IgD-negative memory B cell (primary cell): ENCODE results near the gene SH2D3C. TPM values are rescaled to one million over a fixed set of nuclear protein-coding genes. Genes with fewer than 3 reads are reported as not detected.
A peak's percentile ranks its signal among the peaks of the same experiment; 100 is the strongest.

ENCODE experiments used
- H3K27ac Mint-ChIP-seq, 3 donors: one replicate each; pipeline ENCODE4 v1.8.0; 2020 to 2022; ENCODE audit warnings: mild to moderate bottlenecking in 3 of 3, mixed read lengths in 3 of 3, moderate library complexity in 1 of 3
- H3K27me3 Mint-ChIP-seq: one replicate; pipeline ENCODE4 v1.8.0; 2021; ENCODE audit warnings: mixed read lengths
- H3K36me3 Mint-ChIP-seq: one replicate; pipeline ENCODE4 v1.8.0; 2020; ENCODE audit warnings: mild to moderate bottlenecking, mixed read lengths
- H3K4me1 Mint-ChIP-seq, 3 donors: one replicate each; pipeline ENCODE4 v1.8.0; 2020 to 2022; ENCODE audit warnings: mixed read lengths in 3 of 3, mild to moderate bottlenecking in 1 of 3
- H3K4me3 Mint-ChIP-seq, 4 donors: one replicate each; pipeline ENCODE4 v1.8.0; 2020 to 2022; ENCODE audit warnings: mild to moderate bottlenecking in 4 of 4, mixed read lengths in 4 of 4, moderate library complexity in 3 of 4
- H3K9me3 Mint-ChIP-seq, 3 donors: one replicate each; pipeline ENCODE4 v1.8.0; 2020 to 2021; ENCODE audit warnings: mixed read lengths in 3 of 3, mild to moderate bottlenecking in 1 of 3
- polyA plus RNA-seq: library from polyadenylated mRNA; unstranded; fragments of 300-500 nt; fragmentation: Illumina TruSeq; gene quantifications from one replicate; pipeline ENCODE4 v1.2.3, GENCODE V29; 2021

SH2D3C gene
- 76.1 TPM for polyA plus RNA-seq

- Mint-ChIP-seq H3K36me3 (no peaks in the 10 kb centered on the region), H3K27me3 (no peaks in the 10 kb centered on the region), H3K9me3 (no peaks in the 10 kb centered on the region), H3K4me3 (peak within 1 kb of the TSS; percentile 93 to 100 (median 97)), H3K27ac (peak within 1 kb of the TSS; percentile 95 to 98 (median 98)), H3K4me1 (peaks cover 20 to 30% (median 25%) of the 10 kb centered on the region in 3 donors)
Observed at GRCh38 chr9:127778280-127779135, at the start of gene SH2D3C. SH2D3C (minus strand) TSS chr9:127778666; CDS start chr9:127778627, 39 bp downstream.

DNA sequence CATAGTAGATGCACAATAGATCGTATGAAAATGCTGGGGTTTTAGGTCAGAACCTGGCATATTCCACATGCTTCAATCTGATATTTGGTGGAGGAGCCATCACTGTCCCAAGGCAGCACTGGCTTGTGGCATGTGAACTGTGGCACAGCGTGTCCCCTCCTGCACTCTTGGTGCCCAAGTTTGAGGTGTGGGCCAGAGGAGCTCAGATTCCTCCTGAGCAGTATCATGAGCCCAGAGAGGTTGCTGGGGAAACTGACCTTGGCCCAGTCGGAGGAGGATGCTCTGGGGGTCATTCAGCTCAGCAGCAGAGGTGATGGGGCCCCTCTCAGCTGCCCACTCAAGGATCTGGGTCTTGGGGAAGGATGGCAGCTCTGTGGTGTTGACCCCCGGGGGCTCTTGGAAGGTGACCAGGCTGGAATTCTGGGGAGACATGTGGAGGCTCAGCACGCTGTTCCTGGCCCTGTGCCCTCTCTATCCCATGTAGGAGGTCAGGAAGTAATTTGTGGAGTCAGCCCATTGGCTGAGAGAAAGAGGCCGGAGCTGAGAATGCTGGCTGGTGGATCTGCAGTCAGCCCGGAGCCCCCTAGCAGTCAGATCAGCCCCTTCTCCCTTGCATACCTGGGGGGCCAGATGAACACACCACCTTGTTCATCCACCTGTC is 47.9 kb upstream of the SH2D3C start:
- Mint-ChIP-seq H3K27me3 (no peaks in the 10 kb centered on the region), H3K9me3 (no peaks in the 10 kb centered on the region), H3K4me1 (peaks cover 0 to 3% (median 3%) of the 10 kb centered on the region in 3 donors), H3K4me3 (no peak overlapping the region), H3K36me3 (no peaks in the 10 kb centered on the region), H3K27ac (peak overlapping the region in 1 of 3 donors; percentile 81)

DNA sequence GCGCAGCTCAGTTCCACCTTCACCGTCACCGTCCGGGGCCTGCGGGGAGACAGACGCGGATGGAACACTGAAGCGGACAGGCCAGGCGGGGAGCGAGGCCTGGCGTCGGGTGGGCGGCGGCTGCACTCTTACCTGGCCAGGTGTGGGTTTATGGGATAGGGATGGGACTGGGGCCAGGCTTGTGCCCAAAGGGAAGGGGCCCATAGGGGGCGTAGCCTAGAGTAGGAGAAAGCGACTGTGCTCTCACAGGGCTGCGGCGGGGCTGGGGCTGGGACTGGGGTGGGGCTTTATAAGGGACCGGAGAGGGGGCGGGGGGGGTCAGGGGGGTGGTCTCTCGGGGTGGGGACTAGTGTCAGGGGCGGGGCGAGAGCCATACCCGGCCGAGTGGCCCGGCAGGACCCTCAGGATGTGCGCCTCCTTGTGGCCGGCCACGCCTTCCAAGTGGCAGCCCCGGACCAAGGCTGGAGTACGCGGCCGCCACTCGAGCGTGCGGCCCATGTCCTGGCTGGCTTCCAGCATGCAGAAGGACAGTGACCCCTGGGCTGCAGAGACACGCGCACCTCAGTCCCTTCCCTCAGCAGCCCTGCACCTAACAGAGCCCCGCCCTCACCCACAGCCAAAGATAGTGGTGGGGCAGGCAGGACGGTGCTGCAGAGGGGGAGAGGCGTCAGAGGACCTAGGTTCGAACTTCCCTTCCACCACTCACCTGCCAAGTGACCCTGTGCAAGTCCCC is 47.0 kb upstream of the SH2D3C start:
- H3K4me3 Mint-ChIP-seq = no peak overlapping the region
- no peak overlapping the region for H3K27ac Mint-ChIP-seq
- peaks cover 0 to 3% (median 0%) of the 10 kb centered on the region in 3 donors for H3K4me1 Mint-ChIP-seq
- no peaks in the 10 kb centered on the region for H3K9me3 Mint-ChIP-seq
- H3K27me3 Mint-ChIP-seq = no peaks in the 10 kb centered on the region
- H3K36me3 Mint-ChIP-seq = no peaks in the 10 kb centered on the region

DNA sequence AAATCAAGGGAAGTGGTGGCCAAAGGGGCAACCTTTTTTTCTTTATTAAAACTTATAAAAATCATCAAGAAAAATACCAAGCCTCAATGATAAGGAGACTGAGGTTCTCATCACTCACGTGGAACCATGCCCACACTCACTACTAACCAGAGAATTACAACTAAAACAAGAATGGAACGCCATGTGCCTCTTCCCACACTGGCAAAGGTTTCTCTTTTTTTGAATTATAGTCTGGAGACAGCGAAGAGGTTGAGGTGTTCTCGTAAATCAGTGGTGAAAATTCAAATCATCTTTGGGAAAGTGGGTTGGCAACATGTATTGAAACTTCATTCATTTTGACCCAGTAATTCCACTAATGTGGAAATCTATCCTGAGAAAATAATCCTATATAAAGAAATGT is 43.6 kb upstream of the SH2D3C start:
- no peaks in the 10 kb centered on the region for H3K27me3 Mint-ChIP-seq
- peak overlapping the region in 2 of 3 donors; percentile 43 to 63 for H3K27ac Mint-ChIP-seq
- H3K9me3 Mint-ChIP-seq = no peaks in the 10 kb centered on the region
- H3K36me3 Mint-ChIP-seq = no peaks in the 10 kb centered on the region
- H3K4me3 Mint-ChIP-seq = no peak overlapping the region
- H3K4me1 Mint-ChIP-seq = peaks cover 0 to 3% (median 3%) of the 10 kb centered on the region in 3 donors

GRCh38 chr9:127818574-127818973 is 40.1 kb upstream of the SH2D3C start:
- Mint-ChIP-seq H3K4me3 (no peak overlapping the region), H3K36me3 (no peaks in the 10 kb centered on the region), H3K27me3 (no peaks in the 10 kb centered on the region), H3K27ac (peak overlapping the region in 1 of 3 donors; percentile 50), H3K4me1 (peaks cover 0 to 3% (median 0%) of the 10 kb centered on the region in 3 donors), H3K9me3 (no peaks in the 10 kb centered on the region)

GRCh38 chr9:127817881-127818434 is 39.5 kb upstream of the SH2D3C start:
- H3K27me3 Mint-ChIP-seq = no peaks in the 10 kb centered on the region
- H3K36me3 Mint-ChIP-seq = no peaks in the 10 kb centered on the region
- no peak overlapping the region for H3K4me3 Mint-ChIP-seq
- peaks cover 0 to 3% (median 0%) of the 10 kb centered on the region in 3 donors for H3K4me1 Mint-ChIP-seq
- no peak overlapping the region for H3K27ac Mint-ChIP-seq
- no peaks in the 10 kb centered on the region for H3K9me3 Mint-ChIP-seq

DNA sequence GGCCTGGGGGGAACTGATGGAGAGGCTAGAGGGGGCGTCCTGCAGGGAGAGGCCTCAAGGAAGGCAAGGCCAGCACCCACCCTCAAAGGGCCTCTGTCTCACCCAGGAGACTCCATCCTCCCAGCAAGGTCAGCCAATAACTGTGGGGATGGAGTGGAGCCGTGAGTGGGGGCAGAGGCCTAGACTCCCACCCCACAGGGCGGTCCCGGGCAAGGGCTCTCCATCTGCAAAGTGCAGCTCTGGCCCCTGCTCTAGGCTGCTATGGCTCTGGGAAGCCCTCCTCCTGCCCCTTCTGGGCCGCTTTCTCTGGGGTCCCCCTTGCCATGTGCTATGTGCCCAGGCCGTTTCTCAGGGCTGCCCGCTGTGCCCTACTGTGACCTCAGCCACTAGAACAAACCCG is 38.3 kb upstream of the SH2D3C start:
- H3K27me3 Mint-ChIP-seq = no peaks in the 10 kb centered on the region
- H3K36me3 Mint-ChIP-seq = no peaks in the 10 kb centered on the region
- H3K4me1 Mint-ChIP-seq = peaks cover 0 to 3% (median 0%) of the 10 kb centered on the region in 3 donors
- H3K27ac Mint-ChIP-seq = no peak overlapping the region
- H3K9me3 Mint-ChIP-seq = no peaks in the 10 kb centered on the region
- no peak overlapping the region for H3K4me3 Mint-ChIP-seq

GRCh38 chr9:127816362-127816725 is 37.9 kb upstream of the SH2D3C start:
- no peak overlapping the region for H3K4me3 Mint-ChIP-seq
- H3K27ac Mint-ChIP-seq = no peak overlapping the region
- H3K36me3 Mint-ChIP-seq = no peaks in the 10 kb centered on the region

DNA sequence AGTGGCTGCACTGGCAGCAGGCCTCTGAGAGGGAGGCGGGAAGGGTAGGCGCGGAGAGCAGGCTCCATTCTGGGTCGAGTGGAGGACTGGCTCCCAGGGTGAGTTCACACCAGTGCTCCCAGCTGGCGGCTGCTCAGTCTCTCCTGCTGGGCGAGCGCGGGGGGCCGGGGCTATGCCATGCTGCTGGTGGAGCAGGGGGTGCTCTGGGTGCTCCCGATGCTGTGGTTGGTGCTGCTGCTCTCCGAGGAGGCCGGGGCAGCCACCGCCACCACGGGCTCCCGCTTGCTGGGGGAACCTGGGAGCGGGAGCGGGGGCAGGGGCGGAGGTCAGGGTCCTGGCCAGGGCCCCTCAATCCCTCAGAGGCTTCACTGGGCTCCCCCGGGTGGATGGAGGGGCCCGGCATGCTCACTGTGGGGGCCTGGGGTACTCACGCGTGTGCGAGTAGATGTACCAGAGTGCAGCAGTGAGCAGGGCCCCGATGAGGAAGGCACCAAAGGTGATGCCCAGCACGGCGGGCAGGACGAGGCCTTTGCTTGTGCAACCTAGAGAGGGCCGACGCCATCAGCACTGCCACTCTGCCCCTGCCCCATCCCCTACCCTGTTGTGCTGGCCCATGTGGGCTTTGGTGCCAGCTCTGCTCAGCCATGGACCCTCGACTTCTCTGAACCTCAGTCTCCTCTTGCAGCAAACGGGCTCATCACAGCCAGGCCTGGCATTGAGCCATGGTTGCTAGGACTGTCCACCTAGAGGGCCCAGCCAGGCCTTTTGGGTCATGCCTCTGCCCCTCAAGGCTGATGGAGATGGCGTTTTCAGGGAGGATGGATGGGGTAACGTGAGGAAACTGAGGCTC is 37.3 kb upstream of the SH2D3C start:
- Mint-ChIP-seq H3K9me3 (no peaks in the 10 kb centered on the region), H3K27me3 (no peaks in the 10 kb centered on the region), H3K36me3 (no peaks in the 10 kb centered on the region), H3K27ac (no peak overlapping the region), H3K4me1 (peaks cover 0 to 3% (median 0%) of the 10 kb centered on the region in 3 donors), H3K4me3 (no peak overlapping the region)

More at GRCh38 chr9:127816362-127816725, 37.9 kb upstream of the SH2D3C start:
- Mint-ChIP-seq H3K27me3 (no peaks in the 10 kb centered on the region), H3K9me3 (no peaks in the 10 kb centered on the region), H3K4me1 (peaks cover 0 to 3% (median 0%) of the 10 kb centered on the region in 3 donors)

GRCh38 chr9:127814619-127815511 is 36.4 kb upstream of the SH2D3C start:
- Mint-ChIP-seq H3K9me3 (no peaks in the 10 kb centered on the region), H3K27me3 (no peaks in the 10 kb centered on the region), H3K36me3 (no peaks in the 10 kb centered on the region), H3K4me1 (peaks cover 0 to 3% (median 0%) of the 10 kb centered on the region in 3 donors), H3K27ac (no peak overlapping the region), H3K4me3 (no peak overlapping the region)

DNA sequence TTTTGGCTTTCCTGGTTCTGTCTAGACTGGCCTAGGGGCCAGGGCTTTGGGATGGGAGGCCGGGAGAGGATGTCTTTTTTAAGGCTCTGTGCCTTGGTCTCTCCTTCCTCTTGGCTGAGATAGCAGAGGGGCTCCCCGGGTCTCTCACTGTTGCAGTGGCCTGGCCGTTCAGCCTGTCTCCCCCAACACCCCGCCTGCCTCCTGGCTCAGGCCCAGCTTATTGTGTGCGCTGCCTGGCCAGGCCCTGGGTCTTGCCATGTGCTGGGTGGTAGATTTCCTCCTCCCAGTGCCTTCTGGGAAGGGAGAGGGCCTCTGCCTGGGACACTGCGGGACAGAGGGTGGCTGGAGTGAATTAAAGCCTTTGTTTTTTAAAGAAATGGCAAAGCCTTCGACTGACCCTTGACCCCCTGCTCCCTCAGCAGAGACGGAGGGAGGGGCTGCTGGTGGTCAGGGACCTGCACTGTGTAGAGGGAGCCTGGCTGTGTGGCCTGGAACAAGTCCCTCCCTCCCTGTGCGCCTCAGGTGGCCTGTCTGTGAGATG is 35.3 kb upstream of the SH2D3C start:
- Mint-ChIP-seq H3K36me3 (no peaks in the 10 kb centered on the region), H3K27me3 (no peaks in the 10 kb centered on the region), H3K9me3 (no peaks in the 10 kb centered on the region), H3K27ac (no peak overlapping the region), H3K4me1 (peaks cover 0 to 3% (median 0%) of the 10 kb centered on the region in 3 donors), H3K4me3 (no peak overlapping the region)

GRCh38 chr9:127812936-127813675 is 34.6 kb upstream of the SH2D3C start:
- H3K4me3 Mint-ChIP-seq = no peak overlapping the region
- H3K36me3 Mint-ChIP-seq = no peaks in the 10 kb centered on the region
- peaks cover 0 to 3% (median 0%) of the 10 kb centered on the region in 3 donors for H3K4me1 Mint-ChIP-seq
- no peak overlapping the region for H3K27ac Mint-ChIP-seq
- no peaks in the 10 kb centered on the region for H3K27me3 Mint-ChIP-seq
- no peaks in the 10 kb centered on the region for H3K9me3 Mint-ChIP-seq
